ENCODE data around the gene PKD1L1. TPM values are rescaled to one million over a fixed set of nuclear protein-coding genes. Genes with fewer than 3 reads are reported as not detected.

PKD1L1 gene
- total RNA-seq, 6 donors from 2014 or later = 0.46 to 4.8 (median 0.75) TPM

GRCh38 chr7:47896809-47897423 lies 51.4 kb downstream of the PKD1L1 start:
- H3K9me3 ChIP-seq = no peaks in the 10 kb centered on the region
- no peaks in the 10 kb centered on the region for H3K4me1 ChIP-seq
- H3K27ac ChIP-seq = no peak overlapping the region
- TF ChIP-seq POLR2A (IDR thresholded peaks at IDR 0.05) (no peak), EP300 (IDR thresholded peaks at IDR 0.05) (no peak), POLR2AphosphoS5 (IDR thresholded peaks at IDR 0.05) (no peak)
- TF ChIP-seq, protein P1, sequence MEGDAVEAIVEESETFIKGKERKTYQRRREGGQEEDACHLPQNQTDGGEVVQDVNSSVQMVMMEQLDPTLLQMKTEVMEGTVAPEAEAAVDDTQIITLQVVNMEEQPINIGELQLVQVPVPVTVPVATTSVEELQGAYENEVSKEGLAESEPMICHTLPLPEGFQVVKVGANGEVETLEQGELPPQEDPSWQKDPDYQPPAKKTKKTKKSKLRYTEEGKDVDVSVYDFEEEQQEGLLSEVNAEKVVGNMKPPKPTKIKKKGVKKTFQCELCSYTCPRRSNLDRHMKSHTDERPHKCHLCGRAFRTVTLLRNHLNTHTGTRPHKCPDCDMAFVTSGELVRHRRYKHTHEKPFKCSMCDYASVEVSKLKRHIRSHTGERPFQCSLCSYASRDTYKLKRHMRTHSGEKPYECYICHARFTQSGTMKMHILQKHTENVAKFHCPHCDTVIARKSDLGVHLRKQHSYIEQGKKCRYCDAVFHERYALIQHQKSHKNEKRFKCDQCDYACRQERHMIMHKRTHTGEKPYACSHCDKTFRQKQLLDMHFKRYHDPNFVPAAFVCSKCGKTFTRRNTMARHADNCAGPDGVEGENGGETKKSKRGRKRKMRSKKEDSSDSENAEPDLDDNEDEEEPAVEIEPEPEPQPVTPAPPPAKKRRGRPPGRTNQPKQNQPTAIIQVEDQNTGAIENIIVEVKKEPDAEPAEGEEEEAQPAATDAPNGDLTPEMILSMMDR (IDR thresholded peaks at IDR 0.05) = no peak
- H3K27me3 ChIP-seq = no peaks in the 10 kb centered on the region
- ATAC-seq (ENCODE audit: low FRiP score in 2 of 2) (no peak), DNase-seq (no peak)
- no peak overlapping the region for H3K4me3 ChIP-seq
- no peaks in the 10 kb centered on the region for H3K36me3 ChIP-seq
- WGBS, 2 donors = 73% methylated on average over 9 of the region's 9 CpGs

GRCh38 chr7:47895026-47895425 lies 53.2 kb downstream of the PKD1L1 start:
- WGBS, 2 donors = 62 to 70% methylated on average over 2 of the region's 2 CpGs
- Histone ChIP-seq H3K9me3 (no peaks in the 10 kb centered on the region), H3K27me3 (no peaks in the 10 kb centered on the region), H3K4me3 (no peak overlapping the region), H3K4me1 (no peaks in the 10 kb centered on the region), H3K36me3 (no peaks in the 10 kb centered on the region), H3K27ac (no peak overlapping the region)
- ATAC-seq (ENCODE audit: low FRiP score in 2 of 2) (no peak), DNase-seq (no peak)
- no peak for TF ChIP-seq EP300 (IDR thresholded peaks at IDR 0.05)
- no peak for TF ChIP-seq POLR2A (IDR thresholded peaks at IDR 0.05)
- no peak for TF ChIP-seq POLR2AphosphoS5 (IDR thresholded peaks at IDR 0.05)
- TF ChIP-seq, protein P1 (IDR thresholded peaks at IDR 0.05) = no peak

GRCh38 chr7:47893721-47894365 lies 54.4 kb downstream of the PKD1L1 start:
- H3K4me1 ChIP-seq = no peaks in the 10 kb centered on the region
- H3K27ac ChIP-seq = no peak overlapping the region
- no peak overlapping the region for H3K4me3 ChIP-seq
- 85 to 91% methylated on average over 15 of the region's 15 CpGs for WGBS, 2 donors
- TF ChIP-seq EP300 (IDR thresholded peaks at IDR 0.05) (no peak), POLR2A (IDR thresholded peaks at IDR 0.05) (no peak), POLR2AphosphoS5 (IDR thresholded peaks at IDR 0.05) (no peak)
- TF ChIP-seq, protein P1 (IDR thresholded peaks at IDR 0.05) = no peak
- no peaks in the 10 kb centered on the region for H3K27me3 ChIP-seq
- DNase-seq (no peak), ATAC-seq (ENCODE audit: low FRiP score in 2 of 2) (no peak)
- H3K9me3 ChIP-seq = no peaks in the 10 kb centered on the region
- H3K36me3 ChIP-seq = no peaks in the 10 kb centered on the region

DNA sequence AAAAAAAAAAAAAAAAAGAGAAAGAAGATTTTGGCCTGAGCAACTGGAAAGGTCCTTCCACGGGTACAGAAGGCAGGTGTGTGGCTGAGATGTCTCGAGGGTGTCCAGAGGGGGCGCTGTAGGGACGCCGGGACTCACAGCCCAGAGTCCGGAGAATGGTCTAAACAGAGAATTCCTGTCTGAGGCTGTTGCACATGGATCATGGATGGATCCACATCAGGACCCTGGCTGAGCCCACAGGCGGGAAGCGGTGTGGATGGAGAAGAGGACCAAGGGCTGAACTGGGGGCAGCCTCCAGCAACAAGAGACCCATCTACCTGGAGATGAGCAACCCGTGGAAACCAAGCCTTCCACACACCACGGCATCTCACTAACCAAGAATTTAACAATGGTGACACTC lies 55.0 kb downstream of the PKD1L1 start:
- 66 to 70% methylated on average over 10 of the region's 10 CpGs for WGBS, 2 donors
- Histone ChIP-seq H3K9me3 (no peaks in the 10 kb centered on the region), H3K27me3 (no peaks in the 10 kb centered on the region), H3K4me1 (no peaks in the 10 kb centered on the region), H3K36me3 (no peaks in the 10 kb centered on the region), H3K27ac (no peak overlapping the region), H3K4me3 (no peak overlapping the region)
- no peak for TF ChIP-seq EP300 (IDR thresholded peaks at IDR 0.05)
- TF ChIP-seq, protein P1 (IDR thresholded peaks at IDR 0.05) = no peak
- no peak for TF ChIP-seq POLR2A (IDR thresholded peaks at IDR 0.05)
- TF ChIP-seq POLR2AphosphoS5 (IDR thresholded peaks at IDR 0.05) = no peak
- ATAC-seq (ENCODE audit: low FRiP score in 2 of 2) (no peak), DNase-seq (no peak)

GRCh38 chr7:47890606-47891005 lies 57.7 kb downstream of the PKD1L1 start:
- no peaks in the 10 kb centered on the region for H3K4me1 ChIP-seq
- ATAC-seq (ENCODE audit: low FRiP score in 2 of 2) (no peak), DNase-seq (peak in 1 of 2 donors; percentile 23)
- no peak overlapping the region for H3K4me3 ChIP-seq
- H3K27ac ChIP-seq = no peak overlapping the region
- TF ChIP-seq POLR2AphosphoS5 (IDR thresholded peaks at IDR 0.05) (no peak), POLR2A (IDR thresholded peaks at IDR 0.05) (no peak), EP300 (IDR thresholded peaks at IDR 0.05) (no peak)
- TF ChIP-seq, protein P1 (IDR thresholded peaks at IDR 0.05) = no peak
- WGBS, 2 donors = 93% methylated on average over 7 to 9 of the region's 9 CpGs
- no peaks in the 10 kb centered on the region for H3K36me3 ChIP-seq
- H3K9me3 ChIP-seq = no peaks in the 10 kb centered on the region
- no peaks in the 10 kb centered on the region for H3K27me3 ChIP-seq
